ENCODE data around the gene ST7L.

ST7L gene

DNA sequence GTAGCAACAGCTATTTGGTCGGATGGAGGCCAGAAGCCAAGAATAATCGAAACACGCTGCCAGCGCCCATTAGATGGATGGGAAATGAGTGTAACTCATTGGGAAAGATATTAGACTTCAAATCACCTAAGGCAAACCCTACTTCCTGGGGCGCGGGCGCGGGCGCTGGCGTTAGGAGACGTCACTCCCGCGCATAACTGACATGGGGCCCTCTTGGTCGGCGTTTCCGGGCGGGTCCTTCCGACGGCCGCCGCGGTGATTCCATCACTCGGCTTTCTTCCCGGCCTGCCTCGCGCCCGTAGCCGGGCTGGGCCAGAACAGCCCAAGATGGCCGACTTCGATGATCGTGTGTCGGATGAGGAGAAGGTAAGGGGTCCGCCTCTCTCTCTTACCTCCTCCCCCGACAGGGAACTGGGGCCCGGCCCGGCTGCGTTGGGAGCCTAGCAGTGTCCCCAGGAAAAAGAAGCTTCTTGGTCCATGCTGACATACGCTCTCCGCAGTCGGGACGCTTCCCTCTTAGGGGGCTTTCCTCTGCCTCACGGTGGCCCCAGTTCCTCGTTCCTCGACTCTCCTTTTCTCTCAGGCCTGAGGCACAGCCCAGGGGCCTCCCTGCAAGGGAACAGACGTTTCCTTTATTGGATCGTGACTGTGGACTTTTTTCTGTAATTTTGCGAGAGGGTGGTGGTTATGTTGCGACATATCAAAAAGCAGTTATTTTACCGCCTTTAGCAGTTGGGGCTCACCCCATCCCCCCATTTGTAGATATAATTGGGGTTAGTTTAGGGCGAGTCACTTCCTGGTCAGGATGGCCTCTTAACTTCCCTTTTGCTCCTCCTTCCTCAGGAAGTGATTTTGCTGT, 806 bp upstream of the ST7L start, which contains the start of gene CAPZA1:
CAPZA1 (plus strand) TSS at position 315 of the 859 bp plus-strand sequence; CDS start at position 328, 13 bp downstream.
- H3K4me3 ChIP-seq (ENCODE audit: control insufficient read depth, low read depth, low read length) = peak within 1 kb of the TSS; percentile 93
- TF ChIP-seq, protein P1, sequence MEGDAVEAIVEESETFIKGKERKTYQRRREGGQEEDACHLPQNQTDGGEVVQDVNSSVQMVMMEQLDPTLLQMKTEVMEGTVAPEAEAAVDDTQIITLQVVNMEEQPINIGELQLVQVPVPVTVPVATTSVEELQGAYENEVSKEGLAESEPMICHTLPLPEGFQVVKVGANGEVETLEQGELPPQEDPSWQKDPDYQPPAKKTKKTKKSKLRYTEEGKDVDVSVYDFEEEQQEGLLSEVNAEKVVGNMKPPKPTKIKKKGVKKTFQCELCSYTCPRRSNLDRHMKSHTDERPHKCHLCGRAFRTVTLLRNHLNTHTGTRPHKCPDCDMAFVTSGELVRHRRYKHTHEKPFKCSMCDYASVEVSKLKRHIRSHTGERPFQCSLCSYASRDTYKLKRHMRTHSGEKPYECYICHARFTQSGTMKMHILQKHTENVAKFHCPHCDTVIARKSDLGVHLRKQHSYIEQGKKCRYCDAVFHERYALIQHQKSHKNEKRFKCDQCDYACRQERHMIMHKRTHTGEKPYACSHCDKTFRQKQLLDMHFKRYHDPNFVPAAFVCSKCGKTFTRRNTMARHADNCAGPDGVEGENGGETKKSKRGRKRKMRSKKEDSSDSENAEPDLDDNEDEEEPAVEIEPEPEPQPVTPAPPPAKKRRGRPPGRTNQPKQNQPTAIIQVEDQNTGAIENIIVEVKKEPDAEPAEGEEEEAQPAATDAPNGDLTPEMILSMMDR (IDR thresholded peaks at IDR 0.05; ENCODE audit: control insufficient read depth, insufficient read depth, low read depth, low read length, missing control alignments) = peak; percentile 3
- peak; percentile 59 for DNase-seq (ENCODE audit: low read depth)

GRCh38 chr1:112618114-112618720, 724 bp downstream of the ST7L start:
- peak overlapping the region; percentile 93 for H3K4me3 ChIP-seq (ENCODE audit: control insufficient read depth, low read depth, low read length)
- no peak for DNase-seq (ENCODE audit: low read depth)
- TF ChIP-seq, protein P1 (IDR thresholded peaks at IDR 0.05; ENCODE audit: control insufficient read depth, insufficient read depth, low read depth, low read length, missing control alignments) = no peak

DNA sequence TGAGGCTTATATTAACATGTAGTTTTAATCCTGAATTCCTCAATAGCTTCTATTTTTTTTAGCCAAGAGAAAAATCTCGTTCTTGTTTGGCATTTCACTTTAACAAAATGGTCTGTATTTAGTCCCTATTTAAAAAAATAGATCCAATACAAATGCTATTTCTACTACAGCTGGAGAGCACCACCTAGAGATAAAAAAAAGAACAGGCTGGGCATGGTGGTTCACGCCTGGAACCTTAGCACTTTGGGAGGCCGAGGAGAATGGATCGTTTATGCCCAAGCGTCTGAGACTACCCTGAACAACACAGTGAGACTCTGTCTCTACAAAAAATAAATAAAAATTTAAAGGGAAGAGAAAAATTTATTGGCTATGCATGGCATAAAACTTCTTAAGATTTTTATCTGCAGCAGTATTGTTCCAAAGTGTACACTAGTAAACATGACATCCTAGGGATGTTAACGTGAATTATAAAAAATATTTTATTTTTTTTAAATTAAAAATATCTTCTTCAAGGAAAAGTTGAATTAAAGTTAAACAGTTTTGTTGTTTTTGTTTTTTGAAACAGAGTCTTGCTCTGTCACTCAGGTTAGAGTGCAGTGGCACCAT, 4.4 kb downstream of the ST7L start:
- TF ChIP-seq, protein P1 (IDR thresholded peaks at IDR 0.05; ENCODE audit: control insufficient read depth, insufficient read depth, low read depth, low read length, missing control alignments) = peak; percentile 69
- H3K4me3 ChIP-seq (ENCODE audit: control insufficient read depth, low read depth, low read length) = no peak overlapping the region
- DNase-seq (ENCODE audit: low read depth) = no peak

DNA sequence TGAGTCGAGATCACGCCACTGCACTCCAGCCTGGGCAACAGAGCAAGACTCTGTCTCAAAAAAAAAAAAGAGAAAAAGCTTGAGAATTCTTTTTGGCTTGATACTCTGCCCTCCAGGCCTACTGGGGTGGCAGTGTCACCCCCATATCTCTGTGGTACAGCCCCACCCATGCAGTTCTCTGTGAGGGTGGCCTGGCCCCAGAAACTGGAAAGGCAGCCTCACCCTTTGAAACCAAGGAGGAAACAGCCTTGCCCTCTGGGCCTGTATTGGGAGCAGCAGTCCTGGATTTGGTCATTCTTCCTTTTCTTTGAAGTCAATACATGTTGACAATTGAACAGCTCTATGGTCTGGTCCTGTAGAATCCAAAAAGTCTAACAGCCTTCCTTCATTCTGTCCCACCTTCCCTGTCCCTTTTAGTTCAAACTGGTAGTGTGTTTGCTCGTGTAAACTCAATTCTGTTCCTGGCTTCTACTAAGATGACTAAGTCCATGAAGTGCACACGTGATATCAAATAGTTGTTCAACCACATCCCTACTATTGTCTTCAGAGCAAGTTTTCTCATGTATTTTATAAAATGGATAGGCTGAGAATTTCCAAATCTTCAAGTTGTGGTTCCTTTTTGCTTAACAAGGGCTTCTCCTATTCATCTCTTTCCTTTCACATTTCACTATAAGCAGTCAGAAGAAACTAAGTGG, 13.2 kb downstream of the ST7L start:
- TF ChIP-seq, protein P1 (IDR thresholded peaks at IDR 0.05; ENCODE audit: control insufficient read depth, insufficient read depth, low read depth, low read length, missing control alignments) = no peak
- no peak overlapping the region for H3K4me3 ChIP-seq (ENCODE audit: control insufficient read depth, low read depth, low read length)
- no peak for DNase-seq (ENCODE audit: low read depth)

DNA sequence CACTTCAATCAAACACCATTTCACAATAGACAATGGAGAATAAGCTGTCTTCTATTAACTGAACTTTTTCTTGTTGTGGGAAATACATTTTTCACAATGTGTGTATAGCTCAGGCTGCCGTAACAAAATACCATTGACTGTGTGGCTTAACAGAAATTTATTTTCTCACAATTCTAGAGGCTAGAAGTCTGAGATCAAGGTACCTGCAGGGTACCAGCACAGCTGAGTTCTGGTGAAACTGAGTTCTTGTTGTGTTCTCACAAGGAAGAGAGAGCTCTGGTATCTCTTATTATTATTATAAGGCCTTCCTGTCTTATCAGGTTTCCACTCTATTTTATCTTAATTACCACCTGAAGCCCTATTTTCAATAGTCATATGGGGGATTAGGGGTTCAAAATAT, 15.4 kb downstream of the ST7L start:
- TF ChIP-seq, protein P1 (IDR thresholded peaks at IDR 0.05; ENCODE audit: control insufficient read depth, insufficient read depth, low read depth, low read length, missing control alignments) = no peak
- DNase-seq (ENCODE audit: low read depth) = no peak
- H3K4me3 ChIP-seq (ENCODE audit: control insufficient read depth, low read depth, low read length) = no peak overlapping the region

- H3K4me3 ChIP-seq (ENCODE audit: control insufficient read depth, low read depth, low read length) = no peak overlapping the region
- no peak for DNase-seq (ENCODE audit: low read depth)
- TF ChIP-seq, protein P1 (IDR thresholded peaks at IDR 0.05; ENCODE audit: control insufficient read depth, insufficient read depth, low read depth, low read length, missing control alignments) = no peak
Observed at GRCh38 chr1:112603012-112603411, 15.9 kb downstream of the ST7L start.
